Measurements from ENCODE around the gene LAMA2.

Gene LAMA2

DNA sequence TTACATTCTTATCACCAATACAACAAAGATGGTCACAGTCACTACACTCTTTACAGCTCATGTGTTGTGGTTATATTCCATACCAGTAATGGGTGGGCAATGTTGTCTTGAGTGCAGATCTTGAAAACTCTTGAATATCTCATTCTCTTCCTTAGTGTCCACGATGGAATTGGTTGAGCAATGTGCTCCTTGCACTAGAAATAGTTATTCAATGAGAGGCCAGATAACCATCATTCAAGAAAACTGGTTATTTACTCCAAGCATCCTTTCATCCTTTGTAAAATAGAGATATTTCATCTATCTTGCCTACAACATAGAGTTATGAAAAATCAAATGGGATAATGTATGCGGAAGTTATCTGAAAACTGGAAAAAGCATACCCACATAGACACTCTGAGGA lies 611.2 kb downstream of the LAMA2 start:
- no peak for DNase-seq (ENCODE audit: low read depth in 2 of 2)

DNA sequence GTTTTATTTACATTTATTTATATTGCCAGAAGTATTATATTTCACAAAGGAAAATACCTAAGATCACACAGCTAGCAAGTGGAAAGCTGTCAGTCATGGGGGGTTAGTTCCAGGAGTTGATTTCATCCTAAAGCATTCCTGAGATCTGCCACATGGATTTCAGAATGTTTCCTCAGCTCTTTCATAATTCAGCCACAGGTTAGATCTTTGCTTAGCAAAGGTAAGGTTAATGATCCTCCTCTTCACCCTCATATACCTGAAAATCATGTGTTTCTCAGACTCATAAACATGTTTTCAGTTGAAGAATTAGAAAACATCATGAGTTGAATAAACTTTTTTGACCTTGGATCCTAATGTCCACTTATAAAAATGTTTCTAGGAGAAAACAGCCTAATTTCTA lies 611.6 kb downstream of the LAMA2 start:
- DNase-seq (ENCODE audit: low read depth in 2 of 2): no peak

DNA sequence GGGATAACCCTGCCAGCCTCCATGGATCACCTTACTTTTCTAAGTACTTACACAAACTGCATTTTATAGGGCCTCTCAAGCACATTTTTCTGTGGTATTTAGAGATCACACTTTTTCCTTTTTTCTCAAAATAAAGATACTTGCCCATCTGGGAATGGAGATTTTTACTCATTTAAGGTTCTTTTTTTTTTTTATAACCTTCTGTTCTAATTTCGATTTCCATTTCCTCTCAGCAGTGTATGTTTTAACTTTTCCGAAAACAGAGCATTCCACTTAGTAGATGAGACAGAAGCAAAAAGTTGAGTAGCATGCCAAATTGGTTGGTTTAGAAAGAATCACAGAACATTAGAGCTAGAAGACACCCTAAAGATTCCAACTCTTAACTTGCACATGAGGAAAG lies 612.7 kb downstream of the LAMA2 start:
- no peak for DNase-seq (ENCODE audit: low read depth in 2 of 2)

DNA sequence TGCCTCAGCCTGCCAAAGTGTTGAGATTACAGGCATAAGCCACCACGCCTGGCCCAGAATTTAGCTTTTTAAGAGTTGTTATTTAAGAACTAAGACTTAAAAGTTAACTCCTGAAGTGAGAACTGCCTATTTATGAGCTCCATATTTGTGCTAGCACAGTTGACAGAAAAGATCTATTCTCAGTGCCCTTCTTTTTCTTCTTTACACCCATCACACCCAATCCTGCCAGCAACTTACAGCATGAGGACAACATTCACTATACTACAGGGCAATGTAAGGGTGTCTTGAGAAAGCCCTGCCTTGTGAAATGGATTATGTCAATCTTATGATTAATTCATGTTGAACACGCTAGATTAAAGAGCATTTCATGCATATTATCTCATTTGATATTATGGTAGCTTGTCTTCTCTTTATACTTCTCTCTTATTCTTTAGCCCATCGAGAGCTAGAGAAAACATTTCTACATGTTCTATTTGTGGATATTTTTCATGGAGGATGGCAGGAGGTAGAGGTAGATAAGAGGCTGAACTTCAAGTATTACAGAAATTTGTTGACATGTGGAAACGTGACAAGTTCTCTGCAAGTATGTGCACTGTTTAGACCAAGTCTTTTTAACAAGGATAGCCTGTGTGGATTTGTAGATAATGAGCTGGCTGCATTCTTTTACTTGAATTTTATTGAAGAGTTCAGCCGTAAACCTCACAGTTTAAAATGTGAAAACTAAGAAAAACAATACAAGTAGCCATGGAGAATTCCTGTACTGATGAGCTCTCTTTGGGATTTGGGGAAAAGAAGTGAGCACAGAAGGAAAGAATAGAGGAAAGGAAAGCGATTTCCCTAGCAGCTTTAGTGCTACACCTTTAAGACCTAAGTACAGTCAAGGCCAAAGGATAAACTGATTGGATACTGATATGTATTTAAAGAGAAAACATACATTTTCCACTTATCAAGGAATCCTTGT lies 614.8 kb downstream of the LAMA2 start:
- DNase-seq (ENCODE audit: low read depth in 2 of 2): no peak

DNA sequence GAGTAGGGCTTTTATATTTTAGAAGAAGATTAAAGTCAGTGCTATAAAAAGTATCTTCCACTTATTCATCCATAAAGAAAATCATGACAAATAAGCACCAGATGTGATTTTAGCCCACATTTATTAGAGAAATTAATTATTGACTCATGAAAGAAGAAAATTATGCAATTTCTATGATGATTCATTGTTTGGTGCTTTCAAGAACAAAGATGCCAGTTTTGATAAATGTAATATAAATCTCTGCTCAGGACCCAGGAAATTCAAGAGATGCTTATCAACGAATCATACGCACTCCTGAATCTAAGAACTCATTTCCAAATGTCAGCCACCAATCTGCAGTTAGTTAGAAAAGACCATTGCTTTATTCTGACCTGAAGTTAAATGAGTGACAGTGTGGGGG lies 615.6 kb downstream of the LAMA2 start:
- DNase-seq (ENCODE audit: low read depth in 2 of 2): no peak

DNA sequence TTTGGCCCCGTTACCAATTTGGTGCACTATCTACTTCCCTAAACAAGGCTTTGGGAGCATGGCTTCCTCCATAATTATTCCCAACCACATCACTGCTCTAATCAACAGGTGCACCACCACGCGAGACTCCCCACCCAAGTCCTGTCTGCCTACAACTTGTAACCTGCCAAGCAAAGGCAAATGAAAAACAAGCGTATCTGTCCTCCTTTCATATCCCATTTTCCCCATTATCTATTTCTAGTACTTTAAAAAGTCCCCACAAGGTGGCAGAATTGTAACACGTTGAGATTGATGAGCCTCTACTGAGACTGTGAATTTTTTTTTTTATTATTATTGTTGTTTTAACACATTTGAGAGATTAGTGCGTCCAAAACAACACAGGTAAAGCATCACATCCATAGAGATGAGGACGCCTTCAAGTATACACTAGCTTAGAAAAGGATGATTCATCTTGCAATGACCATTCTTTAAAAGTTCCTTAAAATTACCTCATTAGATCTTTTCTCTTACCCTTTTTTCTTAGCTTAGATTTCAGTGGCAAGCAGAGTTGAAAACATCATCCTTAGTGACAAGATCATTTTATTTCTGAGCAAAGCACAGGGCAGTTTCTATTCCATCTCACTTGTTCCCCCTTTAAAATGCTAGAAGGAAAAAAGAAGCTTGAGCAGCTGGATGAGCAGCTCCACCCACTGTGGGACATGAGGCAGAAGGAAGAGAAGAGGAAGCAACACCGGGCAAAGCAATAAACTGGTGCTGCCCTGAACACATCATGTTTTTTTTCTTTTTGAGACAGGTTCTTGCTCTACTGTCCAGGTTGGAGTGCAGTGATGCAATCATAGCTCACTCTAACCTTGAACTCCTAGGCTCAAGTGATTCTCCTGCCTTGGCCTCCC lies 616.3 kb downstream of the LAMA2 start:
- no peak for DNase-seq (ENCODE audit: low read depth in 2 of 2)

DNA sequence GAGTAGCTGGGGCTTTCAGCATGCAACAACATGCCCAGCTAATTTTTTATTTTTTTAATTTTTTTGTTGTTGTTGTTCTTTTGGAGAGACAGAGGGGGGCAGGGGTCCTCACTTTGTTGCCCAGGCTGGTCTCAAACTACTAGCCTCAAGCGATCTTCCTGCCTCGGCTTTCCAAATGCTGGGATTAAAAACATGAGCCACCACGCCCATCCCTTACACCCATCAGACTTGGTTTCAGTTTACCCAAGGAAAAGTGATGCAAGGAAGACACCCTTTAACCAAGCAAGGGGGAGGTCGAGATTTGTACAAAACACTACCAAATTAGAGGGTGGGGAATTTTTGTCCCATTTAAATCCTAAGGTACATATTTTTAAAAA lies 616.9 kb downstream of the LAMA2 start:
- no peak for DNase-seq (ENCODE audit: low read depth in 2 of 2)

DNA sequence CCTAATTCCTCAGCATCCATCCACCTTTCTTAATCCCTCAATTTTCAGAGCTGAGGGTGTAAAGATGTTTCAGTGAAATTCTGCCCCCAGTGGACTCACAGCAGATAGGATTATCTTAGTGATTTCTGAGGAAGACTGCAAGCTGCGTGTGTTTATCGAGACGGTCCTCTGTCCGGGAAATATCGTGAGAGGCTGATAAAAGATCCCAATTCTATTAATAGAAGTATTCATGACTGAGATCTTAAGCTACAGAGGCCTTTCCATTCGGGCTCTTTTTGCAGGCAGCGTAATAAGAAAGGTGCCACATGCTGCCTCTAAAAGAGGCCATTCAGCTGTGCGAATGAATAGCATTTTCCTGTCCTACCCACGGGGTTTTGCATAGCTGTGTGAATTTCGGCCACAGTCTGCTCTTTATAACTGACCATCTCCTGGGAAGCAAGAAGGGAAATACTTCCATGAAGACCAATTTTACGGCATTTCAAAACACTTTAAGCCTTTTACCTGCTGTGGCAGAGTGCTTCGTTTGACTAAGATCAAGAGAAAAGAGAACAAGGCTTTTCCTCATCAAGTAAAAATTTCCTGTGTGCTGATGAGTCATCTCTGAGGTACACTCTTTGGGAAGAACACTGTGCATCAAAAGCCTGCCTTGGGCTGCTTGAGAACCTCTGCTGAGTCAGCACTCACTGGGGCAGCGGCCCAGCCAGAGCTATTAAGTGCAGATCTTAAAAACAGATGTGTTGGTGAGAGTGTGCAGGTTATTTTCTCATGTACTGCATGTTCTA lies 618.2 kb downstream of the LAMA2 start:
- peak; percentile 23 to 30 for DNase-seq (ENCODE audit: low read depth in 2 of 2)

DNA sequence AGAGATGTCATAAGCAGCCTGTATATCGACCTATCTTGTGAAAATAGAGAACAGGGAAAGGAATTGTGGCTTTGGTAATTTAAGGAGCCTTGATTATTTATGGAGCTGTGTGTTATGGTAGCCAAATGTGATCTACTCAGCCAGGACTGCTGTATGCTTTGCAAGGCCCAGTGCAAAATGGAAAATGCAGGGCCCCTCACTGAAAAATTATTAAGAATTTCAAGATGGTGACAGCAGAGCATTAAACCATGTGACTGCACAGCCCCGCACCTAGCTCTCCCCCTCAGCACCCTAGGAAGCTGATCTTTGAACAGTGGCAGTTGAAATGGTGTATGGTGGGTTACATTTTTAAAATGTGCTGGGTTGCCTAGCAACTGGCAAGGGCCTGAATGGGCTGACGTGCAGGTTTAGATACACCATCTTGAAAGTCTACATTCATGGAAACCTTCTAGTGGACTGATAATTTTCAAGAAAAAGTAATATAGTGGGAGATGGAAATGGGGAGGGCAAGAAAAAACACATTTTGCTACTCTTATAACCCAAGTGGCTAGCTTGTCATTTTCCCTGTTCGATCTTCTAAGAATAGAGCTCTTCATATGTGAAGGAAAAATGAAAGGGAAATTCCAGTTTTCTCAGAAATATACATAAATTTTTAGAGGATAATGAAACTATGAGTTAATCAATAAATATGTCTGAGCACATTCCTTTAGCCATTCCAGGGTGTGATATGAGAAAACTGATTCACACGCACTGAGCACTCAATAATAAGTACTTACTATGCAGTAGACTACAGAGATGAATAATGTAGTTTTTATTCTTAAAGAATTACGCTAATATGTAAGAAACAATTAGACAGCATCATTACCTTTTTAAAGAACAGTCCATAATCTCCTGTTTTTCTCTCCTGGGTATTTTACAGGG lies 619.1 kb downstream of the LAMA2 start:
- no peak for DNase-seq (ENCODE audit: low read depth in 2 of 2)

DNA sequence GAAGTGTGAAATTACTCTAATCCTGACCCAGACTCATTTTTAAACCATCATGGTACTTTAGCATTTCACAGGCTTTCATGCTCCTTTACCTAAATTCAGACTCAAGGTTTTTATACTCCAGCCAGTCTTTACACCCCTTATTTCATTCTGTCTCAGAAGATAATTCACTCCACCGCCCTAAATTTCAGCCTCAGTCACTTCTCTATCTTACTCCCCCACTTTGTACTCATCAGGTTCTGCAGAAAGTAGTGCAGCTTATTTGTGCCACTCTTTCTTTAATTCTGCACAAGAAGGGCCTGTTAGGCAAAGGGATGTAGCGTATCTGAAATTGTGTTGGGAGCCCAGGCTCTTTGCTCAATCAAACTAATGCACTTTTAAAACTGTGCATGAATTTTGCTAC lies 621.5 kb downstream of the LAMA2 start:
- no peak for DNase-seq (ENCODE audit: low read depth in 2 of 2)

DNA sequence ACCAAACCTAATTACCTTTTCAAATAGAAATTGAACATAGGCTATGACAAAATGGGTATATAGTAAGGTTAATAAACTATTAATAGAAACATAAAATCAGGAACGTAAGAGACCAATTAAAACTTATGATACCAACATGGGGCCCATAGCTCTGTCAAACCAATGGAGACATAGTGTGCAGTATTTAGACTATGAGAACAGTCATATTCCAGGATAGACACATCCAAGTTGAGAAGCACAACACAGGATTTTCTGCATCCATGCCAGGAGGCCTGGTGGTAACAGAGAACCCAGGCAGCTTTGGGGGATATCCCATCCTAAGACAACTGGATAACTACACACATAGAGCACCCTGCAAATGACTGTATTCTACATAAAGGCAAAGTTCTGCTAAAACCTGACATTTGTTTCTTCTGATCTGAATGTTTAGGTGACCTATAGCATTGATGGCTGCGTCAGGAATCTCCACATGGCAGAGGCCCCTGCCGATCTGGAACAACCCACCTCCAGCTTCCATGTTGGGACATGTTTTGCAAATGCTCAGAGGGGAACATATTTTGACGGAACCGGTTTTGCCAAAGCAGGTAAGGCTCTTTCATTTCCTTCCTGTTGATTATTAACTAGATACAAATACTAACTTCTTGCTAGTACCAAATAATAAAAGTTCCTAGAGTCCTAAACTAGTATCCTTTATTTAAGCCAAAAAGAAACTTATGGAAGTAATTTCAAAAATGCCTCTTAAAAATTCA lies 624.3 kb downstream of the LAMA2 start:
- no peak for DNase-seq (ENCODE audit: low read depth in 2 of 2)

DNA sequence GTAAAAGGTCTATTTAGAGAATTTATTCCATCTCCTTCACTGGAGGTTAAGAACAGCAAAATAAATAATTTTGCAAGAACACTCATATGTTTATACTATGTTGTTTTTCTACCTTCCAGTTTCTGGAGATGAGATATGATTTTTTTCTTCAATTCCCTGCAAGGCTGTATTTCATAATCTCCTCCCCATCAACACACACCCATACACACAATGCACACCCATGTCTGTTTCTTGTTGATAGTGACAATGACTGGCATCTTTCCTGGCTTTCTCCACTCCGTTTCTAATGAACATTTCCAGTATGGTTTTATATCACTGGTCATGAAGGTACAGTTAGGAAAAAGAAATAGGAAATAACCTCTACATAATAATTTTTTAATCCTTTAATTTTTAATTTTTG lies 624.9 kb downstream of the LAMA2 start:
- DNase-seq (ENCODE audit: low read depth in 2 of 2): no peak

DNA sequence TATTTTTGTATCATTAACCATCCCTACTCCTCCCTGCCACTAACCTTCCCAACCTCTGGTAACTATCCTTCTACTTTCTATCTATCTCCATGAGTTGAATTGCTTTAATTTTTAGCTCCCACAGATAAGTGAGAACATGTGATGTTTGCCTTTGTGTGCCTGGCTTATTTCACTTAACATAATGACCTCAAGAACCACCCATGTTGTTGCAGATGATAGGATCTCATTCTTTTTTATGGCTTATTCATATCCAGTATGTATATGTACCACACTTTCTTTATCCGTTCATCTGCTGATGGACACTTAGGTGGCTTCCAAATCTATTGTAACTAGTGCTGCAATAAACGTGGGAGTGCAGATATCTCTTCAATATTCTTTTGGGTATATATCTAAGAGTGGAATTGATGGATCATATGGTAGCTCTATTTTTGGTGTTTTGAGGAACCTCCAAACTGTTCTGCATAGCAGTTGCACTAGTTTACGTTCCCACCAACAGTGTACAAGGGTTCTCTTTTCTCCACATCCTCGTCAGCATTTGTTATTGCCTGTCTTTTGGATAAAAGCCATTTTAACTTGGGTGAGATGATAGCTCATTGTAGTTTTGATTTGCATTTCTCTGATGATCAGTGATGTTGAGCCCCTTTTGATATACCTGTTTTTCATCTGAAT lies 625.7 kb downstream of the LAMA2 start:
- no peak for DNase-seq (ENCODE audit: low read depth in 2 of 2)

DNA sequence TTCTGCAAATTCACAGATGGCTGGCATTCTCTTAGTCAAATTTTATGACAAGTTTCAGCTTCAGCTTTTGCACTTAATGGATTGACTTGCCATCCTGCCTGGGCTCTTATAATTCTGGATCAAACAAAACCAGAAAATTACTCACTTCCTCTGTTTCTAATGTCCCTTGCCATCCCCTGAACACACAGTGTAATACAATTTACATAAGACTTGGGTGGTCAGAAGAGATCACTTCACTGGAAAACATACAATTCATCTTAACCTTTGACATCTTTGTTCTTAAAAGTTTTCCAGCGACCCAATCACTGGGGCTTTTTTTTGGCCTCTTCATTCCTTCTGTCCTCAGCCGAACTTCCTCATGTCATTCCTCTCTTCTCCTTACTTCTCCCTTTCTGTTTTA lies 628.0 kb downstream of the LAMA2 start:
- DNase-seq (ENCODE audit: low read depth in 2 of 2): no peak

DNA sequence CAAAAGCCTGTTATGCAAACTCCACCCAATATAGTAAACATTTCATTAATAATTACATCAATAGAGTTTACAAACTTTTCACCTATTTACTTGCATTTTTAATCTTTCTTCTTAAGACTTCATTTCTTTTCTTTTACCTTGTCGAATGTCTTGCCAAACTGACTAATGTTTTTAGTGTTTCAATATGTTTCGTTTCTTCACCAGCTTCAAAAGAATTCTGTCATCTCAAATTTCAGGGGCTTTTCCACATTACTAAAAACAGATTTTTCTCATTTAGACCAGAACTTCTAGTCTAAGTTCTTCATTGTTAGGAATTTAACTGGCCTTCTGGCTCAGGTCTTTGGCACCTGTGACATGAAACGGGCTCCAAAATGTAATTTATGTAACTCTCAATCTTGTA lies 630.5 kb downstream of the LAMA2 start:
- DNase-seq (ENCODE audit: low read depth in 2 of 2): no peak

DNA sequence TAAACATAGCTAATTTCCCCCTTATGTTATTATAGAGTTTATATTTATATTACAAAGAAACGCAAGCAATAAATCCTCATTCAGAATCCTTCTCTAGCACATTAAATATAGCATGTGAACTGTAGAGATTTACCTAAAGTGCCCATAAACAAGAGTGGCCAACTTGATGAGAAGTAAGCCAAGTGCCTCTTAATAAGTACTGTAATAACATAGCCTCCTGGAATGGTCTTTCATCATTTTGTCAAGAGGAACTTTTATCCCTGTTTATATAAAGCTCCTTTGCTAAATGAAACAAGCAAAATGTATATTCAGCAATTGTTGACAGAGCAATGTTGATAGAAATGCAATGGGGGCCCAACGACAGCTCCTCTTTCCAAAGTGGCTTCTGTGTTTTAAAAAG lies 632.1 kb downstream of the LAMA2 start:
- no peak for DNase-seq (ENCODE audit: low read depth in 2 of 2)

DNA sequence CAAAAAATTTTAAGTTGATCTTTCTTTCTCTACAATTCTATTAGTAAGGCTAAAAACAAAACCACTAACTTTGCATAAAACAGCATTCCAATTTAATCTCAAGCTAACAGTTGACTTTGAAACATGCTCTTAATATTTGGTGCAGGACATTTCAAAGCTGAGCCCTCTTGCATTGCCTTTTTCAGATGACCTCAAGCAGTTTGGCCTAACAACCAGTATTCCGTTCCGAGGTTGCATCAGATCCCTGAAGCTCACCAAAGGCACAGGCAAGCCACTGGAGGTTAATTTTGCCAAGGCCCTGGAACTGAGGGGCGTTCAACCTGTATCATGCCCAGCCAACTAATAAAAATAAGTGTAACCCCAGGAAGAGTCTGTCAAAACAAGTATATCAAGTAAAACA lies 633.1 kb downstream of the LAMA2 start:
- no peak for DNase-seq (ENCODE audit: low read depth in 2 of 2)

DNA sequence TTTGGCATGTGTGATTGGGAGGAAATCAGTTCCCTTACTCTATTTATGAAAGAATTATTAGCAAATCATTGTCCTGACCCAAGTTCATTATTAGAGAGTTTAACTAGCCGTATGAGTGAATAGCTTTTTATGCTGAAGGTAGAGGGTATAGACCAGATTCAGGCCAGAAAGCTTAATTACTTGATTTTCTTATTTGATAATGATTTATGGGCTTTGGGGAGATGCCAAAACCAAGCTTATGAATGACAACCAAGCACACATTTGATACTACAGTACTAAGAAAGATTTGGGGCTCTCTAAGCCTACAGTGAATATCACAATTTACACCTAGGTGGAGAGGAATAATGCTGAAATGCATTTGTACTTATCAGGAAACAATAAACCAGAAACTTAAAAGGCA lies 633.8 kb downstream of the LAMA2 start:
- DNase-seq (ENCODE audit: low read depth in 2 of 2): no peak

DNA sequence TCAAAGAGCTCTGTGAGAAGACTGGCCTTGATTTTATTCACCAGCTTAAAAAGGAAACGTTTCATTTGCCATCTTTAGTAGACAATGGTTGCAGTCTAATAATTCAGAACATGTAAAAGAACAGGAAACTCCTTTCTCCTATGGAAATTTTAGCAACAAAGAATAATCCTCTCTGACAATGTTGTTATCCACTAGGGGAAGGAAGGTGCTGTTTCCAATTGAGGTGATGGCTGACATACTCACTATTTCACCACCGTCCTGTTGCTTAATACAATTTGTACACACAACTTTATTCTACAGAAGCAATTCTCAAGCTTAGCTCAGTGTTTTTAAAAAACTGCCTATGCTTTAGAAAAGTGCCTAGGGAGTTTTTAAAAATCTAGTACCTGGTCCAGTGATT lies 634.4 kb downstream of the LAMA2 start:
- DNase-seq (ENCODE audit: low read depth in 2 of 2): no peak

DNA sequence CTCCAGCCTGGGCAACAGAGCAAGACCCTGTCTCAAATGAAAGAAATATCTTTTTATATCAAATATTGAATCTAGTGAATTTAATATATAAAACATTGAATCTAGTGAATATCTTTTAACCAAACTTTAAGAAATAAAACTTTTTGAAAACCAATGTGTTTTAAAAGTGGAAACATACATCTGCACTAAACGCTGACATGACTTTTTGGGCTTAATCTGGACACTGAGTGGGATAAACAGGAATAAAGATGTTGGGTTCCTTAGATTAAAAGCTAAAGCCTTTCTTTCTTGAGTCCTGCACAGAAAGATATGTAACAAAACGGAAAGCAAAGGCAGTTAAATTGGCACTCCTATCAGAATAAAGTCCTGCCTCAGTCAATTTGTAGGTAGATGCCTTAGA lies 636.8 kb downstream of the LAMA2 start:
- no peak for DNase-seq (ENCODE audit: low read depth in 2 of 2)
